GM19240 (cell line): ENCODE measurements around the gene STK38L.

Experiments used
- DNase-seq: peaks from one replicate; pipeline ENCODE4 v3.0.0; 2011; ENCODE audit warnings: low spot score; ENCODE audit not compliant: insufficient read length

Gene STK38L

DNA sequence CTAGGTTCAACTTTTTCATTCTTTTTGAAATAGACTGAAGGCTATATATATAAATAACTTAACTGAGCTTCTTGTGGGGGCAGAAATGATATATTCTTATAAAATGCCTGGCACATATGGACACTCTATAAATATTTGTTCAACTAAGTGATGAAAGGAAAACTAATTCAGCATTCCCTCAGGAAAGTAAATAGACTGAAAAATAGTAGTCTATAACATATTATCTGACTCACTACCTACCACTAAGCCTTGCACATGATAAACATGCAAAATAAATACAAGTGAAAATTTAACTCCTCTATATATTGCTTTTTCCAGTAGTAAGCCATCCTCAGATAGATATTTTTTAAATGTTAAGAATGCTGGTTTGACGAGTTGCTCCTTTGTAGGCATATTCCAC, 72.9 kb downstream of the STK38L start:
- DNase-seq = no peak

DNA sequence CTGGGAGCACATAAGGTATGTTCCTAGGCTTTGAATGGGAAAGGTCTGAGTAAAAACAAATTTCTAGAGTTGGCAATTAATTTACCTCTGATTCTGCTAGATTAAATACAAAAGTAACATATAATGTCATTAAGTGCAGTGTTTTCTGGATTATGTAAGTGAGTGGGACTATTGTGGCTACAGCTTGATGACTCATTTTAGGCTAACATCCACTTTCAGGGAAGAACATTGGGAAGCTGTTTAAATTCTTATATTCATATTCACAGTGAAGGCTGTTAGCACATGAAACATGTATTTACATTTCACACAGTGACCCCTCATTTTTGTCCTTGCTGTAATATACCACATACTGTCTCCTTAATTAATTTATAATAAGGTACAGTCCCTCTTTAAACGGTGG, 75.3 kb downstream of the STK38L start:
- DNase-seq = no peak

- DNase-seq = no peak
These were observed 75.8 kb downstream of the STK38L start for GRCh38 chr12:27319848-27320247.

GRCh38 chr12:27324530-27324929, 80.4 kb downstream of the STK38L start:
- DNase-seq = no peak

- no peak for DNase-seq
These were observed 86.8 kb downstream of the STK38L start for GRCh38 chr12:27330846-27331245.

DNA sequence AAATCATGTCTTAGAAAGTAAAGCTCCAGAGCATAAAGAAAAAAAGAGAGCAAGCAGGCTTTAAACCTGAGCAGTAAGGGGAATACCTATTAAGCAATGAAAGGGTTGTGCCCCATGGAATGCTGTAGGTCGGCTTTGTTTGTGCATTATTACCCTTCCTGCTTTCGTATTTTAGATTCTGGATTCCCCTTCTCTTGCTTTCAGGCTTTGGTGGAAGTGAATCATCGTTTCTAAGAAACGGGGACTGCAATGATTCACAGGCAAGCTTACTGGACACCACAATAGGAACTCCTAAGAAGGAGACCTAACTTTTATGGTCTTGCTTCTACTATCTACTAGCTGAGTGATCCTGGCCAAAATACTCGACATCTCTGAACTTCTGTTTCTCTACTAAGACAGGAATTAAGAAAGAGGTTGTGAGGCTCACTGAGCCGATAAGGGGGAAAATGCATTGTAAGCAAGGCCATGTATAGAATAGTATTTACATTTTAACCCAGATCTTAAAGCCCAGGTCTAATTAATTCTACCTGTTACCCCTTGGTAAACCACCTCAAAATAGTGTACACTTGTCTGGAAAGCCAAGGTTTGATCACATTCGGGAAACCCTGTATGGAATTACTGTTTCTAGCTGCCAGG, 87.3 kb downstream of the STK38L start:
- DNase-seq = no peak

DNA sequence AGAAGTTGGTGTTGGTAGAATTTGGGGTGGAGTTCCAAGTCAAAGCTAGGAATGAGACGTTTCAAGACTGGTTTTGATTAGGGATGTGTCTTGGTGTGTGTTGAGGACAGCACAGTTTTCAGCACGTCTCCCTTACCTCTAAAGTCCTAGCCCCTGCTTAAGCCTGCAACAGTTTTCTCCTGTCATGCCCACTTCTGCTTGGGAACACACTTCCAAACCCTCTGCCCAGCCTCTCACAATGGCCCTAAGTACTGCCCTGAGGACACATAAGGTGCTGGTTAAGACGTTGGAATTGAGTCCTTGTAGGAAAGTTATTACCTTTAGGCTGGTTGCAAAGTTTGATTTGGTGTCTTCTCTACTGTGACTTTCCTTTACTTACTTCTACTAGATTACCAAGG, 87.8 kb downstream of the STK38L start:
- DNase-seq = no peak

DNA sequence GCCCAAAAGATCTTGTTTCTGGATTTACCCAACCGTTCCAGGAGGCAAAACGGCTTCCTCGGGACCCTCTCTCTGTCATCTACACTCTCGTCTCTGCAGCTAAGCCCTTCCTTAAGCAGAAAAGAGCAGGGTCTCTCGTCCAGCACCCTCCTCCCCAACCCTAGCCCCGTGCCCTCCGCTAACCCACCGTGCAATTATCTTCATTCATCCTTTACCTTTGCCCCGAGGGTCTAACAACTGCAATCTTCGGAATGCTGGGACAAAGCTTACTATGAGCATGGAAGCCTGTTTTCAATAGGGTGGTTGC, 88.3 kb downstream of the STK38L start:
- no peak for DNase-seq

DNA sequence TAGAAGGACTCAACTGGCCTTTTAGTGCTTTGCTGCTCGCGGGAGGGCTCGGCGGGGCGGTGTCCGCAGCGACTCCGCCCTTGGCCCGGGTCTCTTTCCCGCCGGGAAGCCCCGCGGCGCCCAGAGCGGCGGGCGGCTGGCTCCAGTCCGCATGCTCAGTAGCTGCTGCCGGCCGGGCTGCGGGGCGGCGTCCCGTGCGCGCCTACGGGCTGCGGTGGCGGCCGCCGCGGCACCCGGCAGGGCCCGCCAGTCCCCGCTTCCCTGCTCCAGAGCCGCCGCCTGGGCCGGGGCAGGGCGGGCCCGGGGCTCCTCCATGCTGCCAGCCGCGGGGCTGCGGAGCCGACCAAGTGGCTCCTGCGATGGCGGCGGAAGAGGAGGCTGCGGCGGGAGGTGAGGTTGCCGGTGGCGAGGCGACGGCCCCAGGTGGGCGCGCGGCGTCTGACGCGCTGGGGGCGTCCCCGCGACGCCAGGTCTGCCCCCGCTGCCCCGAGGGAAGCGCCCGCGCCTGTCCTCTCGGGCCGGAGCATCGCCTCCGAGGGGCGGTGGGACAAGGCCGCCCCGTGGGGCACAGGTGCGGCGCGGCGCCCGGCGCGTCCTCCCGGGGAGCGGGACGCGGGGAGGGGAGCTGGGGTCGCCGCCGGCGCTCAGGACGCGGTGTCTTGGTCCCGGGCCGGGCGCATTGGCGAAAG, 88.8 kb downstream of the STK38L start, which contains the start of gene BMAL2:
BMAL2 (plus strand) TSS at position 123 of the 689 bp plus-strand sequence; CDS start at position 360, 237 bp downstream.
- DNase-seq = no peak

GRCh38 chr12:27333403-27334009, 89.4 kb downstream of the STK38L start:
- no peak for DNase-seq

DNA sequence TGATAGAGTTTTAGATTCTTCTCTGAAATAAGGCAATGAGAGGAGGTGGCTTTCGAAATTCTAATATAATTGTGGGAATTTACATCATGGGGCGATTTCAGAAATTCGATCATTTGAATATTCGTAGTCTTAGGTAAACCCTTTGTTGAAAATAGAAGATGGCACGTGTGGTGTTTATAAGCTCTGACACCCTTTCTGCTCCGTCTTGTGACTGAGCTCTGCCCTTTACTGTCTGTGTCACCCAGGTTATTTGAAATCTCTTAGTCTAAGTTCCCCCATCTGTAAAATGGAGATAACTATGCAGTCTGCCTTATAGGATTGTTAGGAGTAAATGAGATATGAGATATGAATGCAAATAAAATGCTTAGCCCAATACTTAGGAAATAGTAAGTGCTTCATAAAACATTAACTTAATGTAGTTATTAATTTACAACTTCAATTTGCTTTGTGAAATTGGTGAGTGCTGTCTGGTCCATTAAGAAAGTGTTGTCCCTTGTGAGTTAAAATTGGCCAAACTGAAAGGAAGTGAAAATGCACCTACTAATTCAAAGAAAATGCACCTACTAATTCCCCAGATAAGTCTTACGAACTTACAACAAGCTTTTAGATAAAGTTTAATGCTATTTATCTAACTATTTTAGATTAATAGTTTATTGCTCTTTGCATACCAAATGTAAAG, 90.1 kb downstream of the STK38L start:
- no peak for DNase-seq

DNA sequence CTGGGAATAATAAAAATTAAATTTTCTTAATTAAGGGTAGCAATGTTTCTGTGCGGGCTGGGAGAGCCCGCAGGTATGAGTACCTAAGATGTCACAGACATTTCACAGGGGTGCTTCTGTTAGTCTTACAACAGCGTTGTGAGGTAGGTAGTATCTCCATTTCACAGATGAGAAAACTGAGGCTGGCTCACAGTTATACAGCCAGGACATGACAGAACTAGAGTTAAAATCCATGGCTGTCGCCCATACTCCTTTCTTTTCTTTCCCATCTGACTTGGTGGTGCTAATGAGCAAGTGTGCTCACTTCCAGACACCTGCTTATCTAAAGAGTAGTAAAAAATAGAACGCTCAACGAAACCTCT, 90.6 kb downstream of the STK38L start:
- DNase-seq = no peak

GRCh38 chr12:27335364-27336281, 91.5 kb downstream of the STK38L start:
- DNase-seq = no peak

- no peak for DNase-seq
These were observed 92.2 kb downstream of the STK38L start for GRCh38 chr12:27336282-27336653.

DNA sequence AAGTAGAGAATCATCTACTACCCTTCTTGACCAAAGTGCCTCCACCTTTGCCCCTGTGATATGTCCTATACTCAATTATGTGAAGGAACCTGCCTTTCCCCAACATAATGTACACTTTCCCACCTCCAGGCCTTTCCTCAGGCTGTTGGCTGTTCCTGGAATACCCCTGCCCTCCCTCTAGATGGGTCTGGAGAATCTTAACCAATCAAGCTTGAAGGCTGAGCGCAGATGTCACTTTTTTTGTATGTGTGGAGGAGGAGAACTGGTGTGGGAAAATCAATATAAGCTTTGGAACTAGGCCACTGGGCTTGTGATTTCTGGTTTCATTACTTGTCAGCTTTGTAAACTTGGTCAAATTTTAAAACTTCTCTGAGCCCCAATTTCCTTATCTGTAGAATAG, 93.3 kb downstream of the STK38L start:
- DNase-seq = no peak

- DNase-seq = no peak
These were observed 94.4 kb downstream of the STK38L start for GRCh38 chr12:27338473-27338872.

DNA sequence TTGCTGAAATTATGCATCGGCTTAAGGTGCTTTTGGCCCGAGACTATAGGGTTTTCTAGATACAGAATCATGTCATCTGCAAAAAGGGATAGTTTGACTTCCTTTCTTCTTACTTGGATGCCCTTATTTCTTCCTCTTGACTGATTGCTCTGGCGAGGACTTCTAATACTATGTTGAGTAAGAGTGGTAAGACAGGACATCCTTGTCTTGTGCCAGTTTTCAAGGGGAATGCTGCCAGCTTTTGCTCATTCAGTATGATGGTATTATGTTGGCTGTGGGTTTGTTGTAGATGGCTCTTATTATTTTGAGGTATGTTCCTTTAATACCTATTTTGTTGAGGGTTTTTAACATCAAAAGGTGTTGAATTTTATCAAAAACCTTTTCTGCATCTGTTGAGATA, 96.9 kb downstream of the STK38L start:
- no peak for DNase-seq

GRCh38 chr12:27342536-27342935, 98.5 kb downstream of the STK38L start:
- DNase-seq = no peak

- no peak for DNase-seq
These were observed 99.3 kb downstream of the STK38L start for GRCh38 chr12:27343255-27344000.

- no peak for DNase-seq
These were observed 100.2 kb downstream of the STK38L start for GRCh38 chr12:27344246-27344645.

- DNase-seq = no peak
These were observed 100.7 kb downstream of the STK38L start for GRCh38 chr12:27344760-27345159.
